ENCODE measurements around the gene PTPRJ.

PTPRJ gene

GRCh38 chr11:48024635-48025071, 44.3 kb downstream of the PTPRJ start:
- no peak for TF ChIP-seq CTCF (IDR thresholded peaks at IDR 0.05; ENCODE audit: low read depth, low read length, missing control alignments)
- DNase-seq (ENCODE audit: low read depth), result no peak

GRCh38 chr11:48025293-48025983, 45.1 kb downstream of the PTPRJ start:
- no peak for TF ChIP-seq CTCF (IDR thresholded peaks at IDR 0.05; ENCODE audit: low read depth, low read length, missing control alignments)
- no peak for DNase-seq (ENCODE audit: low read depth)
- H3K4me3 ChIP-seq (ENCODE audit: low read depth, low read length), result no peak overlapping the region

More at GRCh38 chr11:48024635-48025071, 44.3 kb downstream of the PTPRJ start:
- no peak overlapping the region for H3K4me3 ChIP-seq (ENCODE audit: low read depth, low read length)

DNA sequence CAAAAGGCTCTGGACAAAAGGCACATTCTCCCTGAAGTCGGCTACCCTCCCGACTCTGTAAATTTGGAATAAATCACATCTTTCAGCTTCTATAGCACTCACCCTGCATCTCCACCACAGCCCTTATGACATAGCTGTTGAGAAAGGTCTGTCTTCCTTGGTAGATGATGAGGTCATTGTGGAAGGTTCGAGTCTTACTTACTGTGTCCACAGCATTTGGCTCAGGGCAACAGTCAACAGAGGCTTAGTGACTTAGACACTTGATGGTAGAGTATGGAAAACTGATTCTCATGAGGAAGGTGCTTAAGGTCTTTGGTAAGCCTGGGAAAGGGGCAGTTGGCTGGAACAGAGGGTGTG, 45.6 kb downstream of the PTPRJ start:
- TF ChIP-seq CTCF (IDR thresholded peaks at IDR 0.05; ENCODE audit: low read depth, low read length, missing control alignments), result no peak
- DNase-seq (ENCODE audit: low read depth), result no peak
- H3K4me3 ChIP-seq (ENCODE audit: low read depth, low read length), result no peak overlapping the region

GRCh38 chr11:48028914-48029680, 48.7 kb downstream of the PTPRJ start:
- no peak for DNase-seq (ENCODE audit: low read depth)
- no peak for TF ChIP-seq CTCF (IDR thresholded peaks at IDR 0.05; ENCODE audit: low read depth, low read length, missing control alignments)
- H3K4me3 ChIP-seq (ENCODE audit: low read depth, low read length), result no peak overlapping the region

- no peak for TF ChIP-seq CTCF (IDR thresholded peaks at IDR 0.05; ENCODE audit: low read depth, low read length, missing control alignments)
- no peak for DNase-seq (ENCODE audit: low read depth)
- H3K4me3 ChIP-seq (ENCODE audit: low read depth, low read length), result no peak overlapping the region
These were observed 49.4 kb downstream of the PTPRJ start for GRCh38 chr11:48029681-48030290.

GRCh38 chr11:48031602-48032001, 51.2 kb downstream of the PTPRJ start:
- DNase-seq (ENCODE audit: low read depth), result no peak

More at GRCh38 chr11:48031602-48032001, 51.2 kb downstream of the PTPRJ start:
- no peak for TF ChIP-seq CTCF (IDR thresholded peaks at IDR 0.05; ENCODE audit: low read depth, low read length, missing control alignments)
- no peak overlapping the region for H3K4me3 ChIP-seq (ENCODE audit: low read depth, low read length)

Measured in GM12864 (cell line).